Liver (tissue), 9 donors: ENCODE measurements around the gene HBG2. TPM values are rescaled to one million over a fixed set of nuclear protein-coding genes. Genes with fewer than 3 reads are reported as not detected.

Experiments
- DNase-seq: peaks from one replicate; pipeline ENCODE4 v3.0.0-alpha.2; 2017; ENCODE audit warnings: low spot score
- H3K27ac ChIP-seq, 2 donors: one replicate each; pipeline ENCODE4 v1.7.0; 2013; ENCODE audit warnings: inconsistent platforms in 2 of 2, low read length in 2 of 2, control low read depth in 1 of 2, low read depth in 1 of 2, mild to moderate bottlenecking in 1 of 2
- H3K27me3 ChIP-seq, 4 donors: one replicate each; pipeline versions ENCODE4 v1.6.1 to v1.7.0; 2013; ENCODE audit warnings: low read length in 3 of 4, inconsistent platforms in 1 of 4, mild to moderate bottlenecking in 1 of 4, moderate library complexity in 1 of 4; ENCODE audit not compliant: control insufficient read depth in 4 of 4, insufficient read depth in 4 of 4
- H3K36me3 ChIP-seq, 4 donors: one replicate each; pipeline versions ENCODE4 v1.6.1 to v1.7.0; 2013; ENCODE audit warnings: low read length in 3 of 4, mild to moderate bottlenecking in 3 of 4, low read depth in 1 of 4, moderate library complexity in 1 of 4; ENCODE audit not compliant: control insufficient read depth in 4 of 4, insufficient read depth in 3 of 4
- H3K4me1 ChIP-seq, 4 donors: one replicate each; pipeline versions ENCODE4 v1.6.1 to v1.7.0; 2013; ENCODE audit warnings: low read length in 3 of 4, mild to moderate bottlenecking in 3 of 4, moderate library complexity in 1 of 4; ENCODE audit not compliant: control insufficient read depth in 4 of 4, insufficient read depth in 4 of 4
- H3K4me3 ChIP-seq, 3 donors: one replicate each; pipeline versions ENCODE4 v1.6.1 to v1.7.0; 2013; ENCODE audit warnings: low read length in 3 of 3, control low read depth in 1 of 3, low read depth in 1 of 3, mild to moderate bottlenecking in 1 of 3
- H3K9ac ChIP-seq, 2 donors: one replicate each; pipeline ENCODE4 v1.7.0; 2013; ENCODE audit warnings: low read length in 2 of 2, mild to moderate bottlenecking in 2 of 2, moderate library complexity in 2 of 2, control low read depth in 1 of 2, low read depth in 1 of 2
- H3K9me3 ChIP-seq, 4 donors: one replicate each; pipeline versions ENCODE4 v1.6.1 to v1.7.0; 2013; ENCODE audit warnings: low read length in 3 of 4; ENCODE audit not compliant: control insufficient read depth in 4 of 4
- ATF3 ChIP-seq: IDR thresholded peaks from 2 replicates; pipeline ENCODE4 v1.6.1; 2016; ENCODE audit warnings: antibody characterized with exemption
- CTCF ChIP-seq: fragments of 150-350 bp; IDR thresholded peaks from 2 replicates; pipeline ENCODE4 v1.5.1; 2017; ENCODE audit warnings: improper control_type of control experiment, low read depth, low read length; ENCODE audit not compliant: missing input control
- EGR1 ChIP-seq, 2 donors: IDR thresholded peaks; 2 replicates each; pipeline ENCODE4 v1.6.1; 2016 to 2018; ENCODE audit warnings: antibody characterized with exemption in 2 of 2, low read depth in 2 of 2
- FOXA1 ChIP-seq: IDR thresholded peaks from 2 replicates; pipeline ENCODE4 v1.6.1; 2016; ENCODE audit warnings: antibody characterized with exemption
- FOXA2 ChIP-seq: IDR thresholded peaks from 2 replicates; pipeline ENCODE4 v1.6.1; 2016; ENCODE audit warnings: antibody characterized with exemption
- GABPA ChIP-seq, 2 donors: IDR thresholded peaks in 1 of 2; conservative IDR thresholded peaks in 1 of 2; 2 replicates each; pipeline ENCODE4 v1.6.1; 2016; ENCODE audit warnings: antibody characterized with exemption in 2 of 2, mild to moderate bottlenecking in 1 of 2, moderate library complexity in 1 of 2
- HNF4A ChIP-seq, 2 donors: conservative IDR thresholded peaks; 2 replicates each; pipeline ENCODE4 v1.6.1; 2016; ENCODE audit warnings: antibody characterized with exemption in 2 of 2, mild to moderate bottlenecking in 2 of 2
- HNF4G ChIP-seq: IDR thresholded peaks from 2 replicates; pipeline ENCODE4 v1.6.1; 2016; ENCODE audit warnings: antibody characterized with exemption
- JUND ChIP-seq, 2 donors: IDR thresholded peaks; 2 replicates each; pipeline ENCODE4 v1.6.1; 2016; ENCODE audit warnings: antibody characterized with exemption in 2 of 2
- MAX ChIP-seq: IDR thresholded peaks from 2 replicates; pipeline ENCODE4 v1.6.1; 2016; ENCODE audit warnings: antibody characterized with exemption
- NR2F2 ChIP-seq: IDR thresholded peaks from 2 replicates; pipeline ENCODE4 v1.6.1; 2016; ENCODE audit warnings: antibody characterized with exemption
- RAD21 ChIP-seq, 2 donors: IDR thresholded peaks; 2 replicates each; pipeline ENCODE4 v1.6.1; 2016; ENCODE audit warnings: antibody characterized with exemption in 2 of 2, mild to moderate bottlenecking in 2 of 2
- REST ChIP-seq: IDR thresholded peaks from 2 replicates; pipeline ENCODE4 v1.6.1; 2016; ENCODE audit warnings: antibody characterized with exemption, mild to moderate bottlenecking
- RXRA ChIP-seq, 2 donors: IDR thresholded peaks; 2 replicates each; pipeline ENCODE4 v1.6.1; 2017 to 2018; ENCODE audit warnings: antibody characterized with exemption in 2 of 2, mild to moderate bottlenecking in 1 of 2
- SP1 ChIP-seq: IDR thresholded peaks from 2 replicates; pipeline ENCODE4 v1.6.1; 2018; ENCODE audit warnings: antibody characterized with exemption, mild to moderate bottlenecking
- TAF1 ChIP-seq: conservative IDR thresholded peaks from 2 replicates; pipeline ENCODE4 v1.6.1; 2016; ENCODE audit warnings: antibody characterized with exemption, mild to moderate bottlenecking
- YY1 ChIP-seq: IDR thresholded peaks from 2 replicates; pipeline ENCODE4 v1.6.1; 2016; ENCODE audit warnings: antibody characterized with exemption, mild to moderate bottlenecking
- ZBTB33 ChIP-seq: IDR thresholded peaks from 2 replicates; pipeline ENCODE4 v1.6.1; 2016; ENCODE audit warnings: antibody characterized with exemption
- WGBS: extraction: QIAGEN DNeasy Blood & Tissue Kit; methylation state at CpG from one replicate; pipeline ENCODE4 v1.1.7; 2013; 5-methylcytosine and 5-hydroxymethylcytosine counted together
- polyA plus RNA-seq, 2 donors: library from polyadenylated mRNA; stranded (reverse) in 1 of 2; unstranded in 1 of 2; fragments of 200-250 nt in 1 of 2; fragments of >200 nt in 1 of 2; fragmentation: Nextera tagmentation in 1 of 2; extraction: Ambion mirVana in 1 of 2; gene quantifications; one replicate each; pipeline versions ENCODE4 v1.2.1 to v1.2.3, GENCODE V29; 2013 to 2015
- total RNA-seq, 2 donors: library from RNA; depleted of rRNA; stranded (reverse); fragments of >200 nt; gene quantifications; one replicate each; pipeline ENCODE4 v1.2.3, GENCODE V29; 2014
- donor health status: healthy.
- donor health status: healthy.
- donor health status: healthy.
- donor health status: healthy.
- donor health status: healthy.

HBG2 gene
- total and polyA plus RNA-seq, 4 donors = 0.71 to 55,632 TPM; not detected in 2

- H3K9me3 ChIP-seq = no peaks in the 10 kb centered on the region
- DNase-seq = no peak
- TF ChIP-seq EGR1 (IDR thresholded peaks at IDR 0.05; ENCODE audit: low read depth in 2 of 2) (no peak), NR2F2 (no peak), HNF4G (no peak), ZBTB33 (no peak), FOXA2 (no peak), MAX (no peak), RXRA (IDR thresholded peaks at IDR 0.05) (no peak), HNF4A (conservative IDR thresholded peaks at IDR 0.05) (no peak), GABPA (IDR thresholded peaks at IDR 0.05 in 1 of 2, conservative IDR thresholded peaks at IDR 0.05 in 1 of 2) (no peak), FOXA1 (no peak), TAF1 (no peak), CTCF (no peak), YY1 (no peak), ATF3 (no peak), RAD21 (IDR thresholded peaks at IDR 0.05) (no peak), JUND (IDR thresholded peaks at IDR 0.05) (no peak), SP1 (no peak), REST (no peak)
- WGBS = 78% methylated on average over 5 of the region's 5 CpGs
- no peaks in the 10 kb centered on the region for H3K27me3 ChIP-seq
- H3K4me1 ChIP-seq = no peaks in the 10 kb centered on the region
- no peak overlapping the region for H3K4me3 ChIP-seq
- no peak overlapping the region for H3K9ac ChIP-seq
- no peak overlapping the region for H3K27ac ChIP-seq
- H3K36me3 ChIP-seq = no peaks in the 10 kb centered on the region
Observed at GRCh38 chr11:5235364-5236095, 19.1 kb downstream of the HBG2 start.
